NCI-H748 (cell line): ENCODE data around the gene IFIT5.
"Not testable (repeated sequence)": the region's sequence is repeated elsewhere in the genome, so short reads cannot be mapped to it uniquely, and the experiment has no call there.

ENCODE experiments used
- DNase-seq: peaks from one replicate; lab custom pipeline; 2025; ENCODE audit not compliant: unreplicated experiment; lab: John Stamatoyannopoulos, UW

IFIT5 gene

DNA sequence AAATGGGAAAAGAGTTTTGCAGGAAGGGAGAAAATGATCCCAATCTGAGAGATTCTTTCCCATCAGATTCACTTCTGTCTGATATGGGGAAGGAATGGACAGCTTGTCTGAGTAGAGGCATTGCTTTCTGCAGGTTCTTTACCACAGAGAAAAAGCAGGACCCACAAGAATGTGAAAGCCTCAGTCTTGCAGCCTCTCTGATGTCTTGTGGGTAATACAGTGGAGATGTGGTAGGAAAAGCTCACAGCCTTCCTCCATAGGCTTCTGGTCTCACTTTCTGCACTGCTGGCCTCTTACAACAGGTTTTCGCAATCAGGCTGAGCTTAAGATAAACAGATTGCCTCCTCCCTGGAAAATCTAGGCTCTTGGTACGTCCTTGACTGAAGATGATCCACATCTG is 21.4 kb upstream of the IFIT5 start:
- no peak for DNase-seq

DNA sequence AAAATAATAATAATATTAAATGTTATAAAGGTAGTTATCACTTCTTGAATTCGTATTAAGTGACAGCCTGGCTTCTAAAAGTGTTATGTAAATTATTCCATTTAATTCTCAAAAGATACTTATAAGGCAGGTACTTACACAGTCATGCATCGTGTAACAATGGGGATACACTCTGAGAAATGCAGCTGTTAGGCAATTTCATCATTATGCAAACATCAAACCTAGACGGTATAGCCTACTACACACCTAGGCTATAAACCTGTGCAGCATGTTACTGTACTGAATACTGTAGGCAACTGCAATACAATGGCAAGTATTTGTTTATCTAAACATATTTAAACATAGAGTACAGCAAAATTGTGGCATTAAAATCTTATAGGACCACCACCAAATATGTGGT is 20.5 kb upstream of the IFIT5 start:
- DNase-seq = peak; percentile 75

- DNase-seq = no peak
These were observed 19.2 kb upstream of the IFIT5 start for GRCh38 chr10:89395141-89395540.

- no peak for DNase-seq
These were observed 16.2 kb upstream of the IFIT5 start for GRCh38 chr10:89398003-89398749.

DNA sequence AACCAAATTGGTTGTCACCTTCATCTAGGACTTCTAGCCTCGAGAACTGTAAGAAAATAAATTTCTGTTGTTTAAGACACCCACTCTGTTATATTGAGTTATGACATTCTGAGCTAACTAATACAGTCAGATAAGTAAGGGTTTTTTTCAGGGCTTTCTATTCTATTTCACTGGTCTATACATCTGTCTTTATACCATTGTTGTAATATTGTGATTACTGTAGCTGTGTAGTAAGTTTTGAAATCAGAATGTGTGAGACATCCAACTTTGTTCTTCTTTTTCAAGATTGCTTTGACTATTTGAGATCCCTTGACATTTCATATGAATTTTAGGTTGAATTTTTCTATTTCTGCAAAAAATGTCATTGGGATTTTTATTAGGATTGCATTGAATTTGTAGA is 14.4 kb upstream of the IFIT5 start:
- no peak for DNase-seq

- no peak for DNase-seq
These were observed 11.3 kb upstream of the IFIT5 start for GRCh38 chr10:89403043-89403442.

GRCh38 chr10:89404104-89405047 is 10.0 kb upstream of the IFIT5 start:
- DNase-seq = no peak

DNA sequence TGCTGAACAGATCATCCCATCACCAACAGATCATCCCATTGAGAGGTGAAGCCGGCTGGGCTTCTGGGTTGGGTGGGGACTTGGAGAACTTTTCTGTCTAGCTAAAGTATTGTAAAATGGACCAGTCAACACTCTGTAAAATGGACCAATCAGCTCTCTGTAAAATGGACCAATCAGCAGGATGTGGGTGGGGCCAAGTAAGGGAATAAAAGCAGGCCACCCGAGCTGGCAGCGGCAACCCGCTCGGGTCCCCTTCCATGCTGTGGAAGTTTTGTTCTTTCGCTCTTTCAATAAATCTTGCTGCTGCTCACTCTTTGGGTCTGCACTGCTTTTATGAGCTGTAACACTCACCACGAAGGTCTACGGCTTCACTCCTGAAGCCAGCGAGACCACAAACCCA is 8.2 kb upstream of the IFIT5 start:
- not testable (repeated sequence) for DNase-seq

- not testable (repeated sequence) for DNase-seq
These were observed 6.6 kb upstream of the IFIT5 start for GRCh38 chr10:89407792-89408191.

DNA sequence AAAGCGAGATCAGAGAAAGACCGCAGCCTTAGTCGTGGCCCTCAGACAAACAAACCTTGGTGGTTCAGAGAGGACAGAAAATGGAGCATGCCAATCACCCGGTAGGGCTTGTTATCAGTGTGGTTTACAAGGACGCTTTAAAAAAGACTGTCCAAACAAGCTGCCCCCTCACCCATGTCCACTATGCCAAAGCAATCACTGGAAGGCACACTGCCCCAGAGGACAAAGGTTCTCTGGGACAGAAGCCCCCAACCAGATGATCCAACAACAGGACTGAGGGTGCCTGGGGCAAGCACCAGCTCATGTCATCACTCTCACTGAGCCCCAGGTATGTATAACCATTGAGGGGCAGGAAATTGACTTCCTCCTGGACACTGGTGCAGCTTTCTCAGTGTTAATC is 5.1 kb upstream of the IFIT5 start:
- not testable (repeated sequence) for DNase-seq

DNA sequence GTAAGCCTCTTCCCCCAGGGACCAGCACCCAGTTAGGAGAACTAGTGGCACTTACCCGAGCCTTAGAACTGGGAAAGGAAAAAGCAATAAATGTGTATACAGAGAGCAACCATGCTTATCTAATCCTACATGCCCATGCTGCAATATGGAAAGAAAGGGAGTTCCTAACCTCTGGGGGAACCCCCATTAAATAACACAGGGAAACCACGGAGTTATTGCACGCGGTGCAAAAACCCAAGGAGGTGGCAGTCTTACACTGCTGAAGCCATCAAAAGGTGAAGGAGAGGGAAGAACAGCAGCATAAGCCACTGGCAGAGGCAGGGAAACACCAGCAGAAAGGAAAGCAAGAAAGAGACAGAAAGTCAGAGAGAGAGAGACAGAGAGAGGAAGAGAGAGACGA is 3.8 kb upstream of the IFIT5 start:
- not testable (repeated sequence) for DNase-seq

- DNase-seq = peak; percentile 54
These were observed 3.2 kb upstream of the IFIT5 start for GRCh38 chr10:89411135-89411534.

DNA sequence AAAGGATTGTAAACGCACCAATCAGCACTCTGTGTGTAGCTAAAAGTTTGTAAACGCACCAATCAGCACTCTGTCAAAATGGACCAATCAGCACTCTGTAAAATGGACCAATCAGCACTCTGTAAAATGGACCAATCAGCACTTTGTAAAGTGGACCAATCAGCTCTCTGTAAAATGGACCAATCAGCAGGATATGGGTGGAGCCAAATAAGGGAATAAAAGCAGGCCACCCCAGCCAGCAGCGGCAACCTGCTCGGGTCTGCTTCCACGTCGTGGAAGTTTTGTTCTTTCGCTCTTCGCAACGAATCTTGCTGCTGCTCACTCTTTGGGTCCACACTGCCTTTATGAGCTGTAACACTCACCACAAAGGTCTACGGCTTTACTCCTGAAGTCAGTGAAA is 2.1 kb upstream of the IFIT5 start:
- DNase-seq = not testable (repeated sequence)

GRCh38 chr10:89413398-89413912 is 913 bp upstream of the IFIT5 start:
- no peak for DNase-seq

GRCh38 chr10:89414879-89415821 is 782 bp downstream of the IFIT5 start:
- peak; percentile 58 for DNase-seq

- DNase-seq = no peak
These were observed 2.1 kb downstream of the IFIT5 start for GRCh38 chr10:89416465-89416864.

GRCh38 chr10:89419548-89419947 is 5.2 kb downstream of the IFIT5 start:
- no peak for DNase-seq

- DNase-seq = no peak
These were observed 6.7 kb downstream of the IFIT5 start for GRCh38 chr10:89421018-89421476.

- DNase-seq = no peak
These were observed 10.6 kb downstream of the IFIT5 start for GRCh38 chr10:89425000-89425399.

GRCh38 chr10:89426230-89426868 is 12.0 kb downstream of the IFIT5 start:
- DNase-seq = peak; percentile 52
